ENCODE data around the gene TGM2. TPM values are rescaled to one million over a fixed set of nuclear protein-coding genes. Genes with fewer than 3 reads are reported as not detected.

TGM2 gene
- total RNA-seq, 1 donor from 2014 or later, result 17.7 TPM

DNA sequence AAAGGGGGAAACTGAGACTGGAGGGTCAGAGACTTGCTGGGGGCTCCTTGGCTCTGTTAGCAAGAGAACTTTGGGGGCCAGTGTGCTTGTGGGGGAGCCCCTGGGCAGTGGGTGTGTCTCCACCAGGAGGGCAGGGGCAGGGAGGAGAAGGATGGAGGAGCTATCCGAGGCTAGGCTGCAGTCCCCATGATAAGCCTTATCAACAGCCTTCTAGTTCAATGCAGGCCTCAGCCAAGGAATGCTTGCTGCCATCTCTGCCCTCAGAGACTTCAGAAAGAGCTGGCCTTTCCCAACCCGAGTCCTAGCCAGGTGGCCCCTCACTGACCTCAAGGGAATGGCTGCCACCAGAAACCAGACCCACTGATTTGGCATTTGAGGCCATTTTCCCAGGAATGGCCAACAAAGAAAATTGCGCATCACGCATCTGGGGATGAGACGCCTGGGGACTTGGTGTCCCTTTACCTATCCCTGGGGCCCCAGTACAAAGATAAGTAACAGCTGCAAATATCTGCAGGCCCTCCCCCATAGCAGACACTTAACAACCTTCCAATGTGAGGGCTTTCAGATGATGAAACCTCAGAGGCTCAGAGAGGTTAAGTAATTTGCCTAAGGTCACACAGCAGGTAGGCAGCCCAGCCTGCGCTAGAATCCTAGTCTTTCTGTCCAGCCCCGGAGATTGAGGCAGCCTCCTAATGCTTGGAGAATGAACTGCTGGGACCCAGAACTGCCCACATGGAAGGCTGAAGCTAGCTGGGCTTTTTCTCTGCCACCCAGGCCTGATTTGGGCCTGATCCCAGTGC lies 4.9 kb downstream of the TGM2 start:
- Mint-ChIP-seq H3K36me3 (ENCODE audit: low read depth) (no peaks in the 10 kb centered on the region), H3K4me3 (ENCODE audit: unreplicated experiment) (no peak overlapping the region), H3K27me3 (ENCODE audit: low read depth) (no peaks in the 10 kb centered on the region), H3K27ac (ENCODE audit: unreplicated experiment) (no peak overlapping the region), H3K4me1 (ENCODE audit: low read depth) (peaks cover 30% of the 10 kb centered on the region), H3K9me3 (ENCODE audit: low read depth) (no peaks in the 10 kb centered on the region)
- TF ChIP-seq, protein P1, sequence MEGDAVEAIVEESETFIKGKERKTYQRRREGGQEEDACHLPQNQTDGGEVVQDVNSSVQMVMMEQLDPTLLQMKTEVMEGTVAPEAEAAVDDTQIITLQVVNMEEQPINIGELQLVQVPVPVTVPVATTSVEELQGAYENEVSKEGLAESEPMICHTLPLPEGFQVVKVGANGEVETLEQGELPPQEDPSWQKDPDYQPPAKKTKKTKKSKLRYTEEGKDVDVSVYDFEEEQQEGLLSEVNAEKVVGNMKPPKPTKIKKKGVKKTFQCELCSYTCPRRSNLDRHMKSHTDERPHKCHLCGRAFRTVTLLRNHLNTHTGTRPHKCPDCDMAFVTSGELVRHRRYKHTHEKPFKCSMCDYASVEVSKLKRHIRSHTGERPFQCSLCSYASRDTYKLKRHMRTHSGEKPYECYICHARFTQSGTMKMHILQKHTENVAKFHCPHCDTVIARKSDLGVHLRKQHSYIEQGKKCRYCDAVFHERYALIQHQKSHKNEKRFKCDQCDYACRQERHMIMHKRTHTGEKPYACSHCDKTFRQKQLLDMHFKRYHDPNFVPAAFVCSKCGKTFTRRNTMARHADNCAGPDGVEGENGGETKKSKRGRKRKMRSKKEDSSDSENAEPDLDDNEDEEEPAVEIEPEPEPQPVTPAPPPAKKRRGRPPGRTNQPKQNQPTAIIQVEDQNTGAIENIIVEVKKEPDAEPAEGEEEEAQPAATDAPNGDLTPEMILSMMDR (IDR thresholded peaks at IDR 0.05), result no peak
- peak; percentile 32 for DNase-seq (ENCODE audit: low spot score)

DNA sequence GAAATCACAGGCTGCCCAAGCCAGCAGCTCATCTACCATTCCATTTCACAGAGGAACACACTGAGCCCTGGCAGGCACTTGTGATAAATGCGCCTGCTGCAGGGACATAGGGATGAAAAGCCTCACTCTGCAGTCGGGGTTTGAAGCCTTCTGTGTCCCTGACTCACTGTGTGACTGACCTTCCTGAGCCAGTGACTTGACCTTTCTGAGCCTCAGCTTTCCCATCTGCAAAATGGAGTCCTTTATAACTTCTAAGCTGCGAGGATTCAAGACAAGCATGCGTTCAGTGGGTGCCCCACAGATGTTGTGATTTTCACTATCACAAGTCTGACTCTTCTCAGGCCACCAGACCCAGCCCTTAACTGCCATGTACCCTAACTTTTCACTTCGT lies 5.5 kb downstream of the TGM2 start:
- no peak overlapping the region for H3K27ac Mint-ChIP-seq (ENCODE audit: unreplicated experiment)
- H3K27me3 Mint-ChIP-seq (ENCODE audit: low read depth), result no peaks in the 10 kb centered on the region
- no peak overlapping the region for H3K4me3 Mint-ChIP-seq (ENCODE audit: unreplicated experiment)
- no peak for DNase-seq (ENCODE audit: low spot score)
- H3K9me3 Mint-ChIP-seq (ENCODE audit: low read depth), result no peaks in the 10 kb centered on the region
- peaks cover 25% of the 10 kb centered on the region for H3K4me1 Mint-ChIP-seq (ENCODE audit: low read depth)
- TF ChIP-seq, protein P1 (IDR thresholded peaks at IDR 0.05), result no peak
- H3K36me3 Mint-ChIP-seq (ENCODE audit: low read depth), result no peaks in the 10 kb centered on the region

DNA sequence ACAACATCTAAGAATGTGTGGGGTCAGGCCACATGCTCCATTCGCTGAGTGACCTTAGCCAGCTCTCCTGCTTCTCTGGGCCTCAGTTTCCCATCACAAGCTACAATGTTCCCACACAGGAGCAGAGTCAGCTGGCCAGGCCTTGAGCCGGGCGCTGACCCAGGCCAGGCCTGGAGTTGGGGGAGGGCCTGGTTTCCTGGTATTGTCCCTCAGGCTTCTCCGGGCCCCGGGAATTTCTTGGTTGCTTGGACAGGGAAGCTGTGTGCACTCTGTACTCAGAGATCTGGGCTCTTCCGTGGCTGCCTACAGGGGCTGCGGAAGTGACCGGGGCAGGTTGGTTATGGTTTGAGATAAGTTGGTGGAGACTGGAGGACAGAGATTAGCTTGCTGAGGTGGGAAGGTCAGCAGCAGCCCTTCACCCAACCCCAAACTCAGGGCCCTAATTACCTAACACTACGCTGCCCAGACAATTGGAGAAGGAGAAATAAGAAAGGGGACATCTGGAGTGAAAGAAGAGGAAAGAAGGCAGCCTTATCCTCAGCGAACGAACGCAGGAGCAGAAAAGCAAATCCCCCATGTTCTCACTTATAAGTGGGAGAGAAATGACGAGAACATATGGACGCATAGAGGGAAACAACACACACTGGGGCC lies 6.2 kb downstream of the TGM2 start:
- DNase-seq (ENCODE audit: low spot score), result no peak
- Mint-ChIP-seq H3K4me1 (ENCODE audit: low read depth) (peaks cover 22% of the 10 kb centered on the region), H3K9me3 (ENCODE audit: low read depth) (no peaks in the 10 kb centered on the region), H3K27ac (ENCODE audit: unreplicated experiment) (no peak overlapping the region), H3K36me3 (ENCODE audit: low read depth) (no peaks in the 10 kb centered on the region), H3K4me3 (ENCODE audit: unreplicated experiment) (no peak overlapping the region), H3K27me3 (ENCODE audit: low read depth) (no peaks in the 10 kb centered on the region)
- TF ChIP-seq, protein P1 (IDR thresholded peaks at IDR 0.05), result no peak

DNA sequence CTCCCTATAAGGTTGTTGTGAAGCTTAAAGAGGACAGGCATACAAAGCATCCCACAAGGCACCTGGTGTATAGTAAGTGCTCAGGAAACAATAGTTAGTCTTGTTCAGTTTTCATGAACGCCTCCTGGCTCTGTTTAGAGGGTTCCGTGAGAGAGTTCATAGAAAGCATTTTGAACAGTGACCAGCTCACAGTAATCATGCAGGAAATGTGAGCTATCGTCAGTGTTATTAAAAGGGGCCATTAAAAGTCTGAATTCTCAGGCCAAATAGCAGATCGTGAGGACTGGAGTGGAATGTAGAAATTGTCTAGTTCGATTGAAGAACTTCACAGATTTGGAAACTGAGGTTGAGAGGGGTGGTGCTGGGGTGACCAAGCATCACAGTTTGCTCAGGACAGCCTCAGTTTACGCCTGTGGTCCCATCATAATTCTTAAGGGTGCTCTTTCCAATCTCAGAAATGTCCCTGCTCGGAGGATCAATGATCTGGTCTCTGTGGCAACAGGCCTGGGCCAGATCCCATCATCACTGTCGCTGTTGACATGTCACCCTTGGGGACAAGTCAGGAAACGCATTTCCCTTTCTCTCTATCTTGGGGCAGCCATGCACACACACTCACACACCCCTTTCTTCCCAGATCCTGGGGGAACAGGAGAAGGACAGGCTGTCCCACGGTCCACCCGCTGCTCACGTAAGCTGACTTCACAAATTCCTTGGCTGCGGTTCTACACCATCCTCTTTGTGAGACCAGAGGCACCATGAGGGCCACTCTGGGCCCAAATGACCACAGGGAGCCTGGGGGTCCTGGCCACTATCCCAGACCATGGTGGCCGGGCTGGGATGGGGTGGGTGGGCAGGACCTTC lies 7.2 kb downstream of the TGM2 start:
- Mint-ChIP-seq H3K27ac (ENCODE audit: unreplicated experiment) (peak overlapping the region; percentile 61), H3K27me3 (ENCODE audit: low read depth) (no peaks in the 10 kb centered on the region), H3K9me3 (ENCODE audit: low read depth) (no peaks in the 10 kb centered on the region), H3K36me3 (ENCODE audit: low read depth) (no peaks in the 10 kb centered on the region), H3K4me3 (ENCODE audit: unreplicated experiment) (no peak overlapping the region), H3K4me1 (ENCODE audit: low read depth) (peaks cover 25% of the 10 kb centered on the region)
- no peak for DNase-seq (ENCODE audit: low spot score)
- TF ChIP-seq, protein P1 (IDR thresholded peaks at IDR 0.05), result no peak
